HG02943 (cell line): ENCODE measurements around the gene KCNMA1.
"Not testable (repeated sequence)": the region's sequence is repeated elsewhere in the genome, so short reads cannot be mapped to it uniquely, and the experiment has no call there.

Experiments
- ATAC-seq: cut with Tn5 transposase; IDR thresholded peaks from one replicate; pipeline ENCODE4 v1.9.1; 2021; ENCODE audit warnings: mild to moderate bottlenecking, low read depth, moderate library complexity; ENCODE audit not compliant: unreplicated experiment

The KCNMA1 gene

DNA sequence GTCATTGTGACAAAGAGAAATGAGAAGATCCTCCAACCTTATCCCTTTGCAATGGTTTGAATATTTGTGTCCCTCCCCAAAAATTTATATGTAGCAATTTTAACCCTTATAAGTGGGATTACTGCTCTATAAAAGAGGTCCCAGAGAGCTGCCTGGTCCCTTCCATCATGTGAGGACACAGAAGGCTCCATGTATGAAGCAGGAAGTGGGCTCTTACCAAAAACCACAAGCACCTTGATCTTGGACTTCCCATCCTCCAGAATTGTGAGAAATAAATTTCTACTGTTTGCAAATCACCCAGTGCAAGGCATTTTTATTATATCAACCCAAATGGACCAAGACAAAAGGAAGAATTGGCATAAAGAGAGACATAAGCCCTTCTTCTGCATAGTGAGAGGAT is 95.7 kb downstream of the KCNMA1 start:
- no peak for ATAC-seq

DNA sequence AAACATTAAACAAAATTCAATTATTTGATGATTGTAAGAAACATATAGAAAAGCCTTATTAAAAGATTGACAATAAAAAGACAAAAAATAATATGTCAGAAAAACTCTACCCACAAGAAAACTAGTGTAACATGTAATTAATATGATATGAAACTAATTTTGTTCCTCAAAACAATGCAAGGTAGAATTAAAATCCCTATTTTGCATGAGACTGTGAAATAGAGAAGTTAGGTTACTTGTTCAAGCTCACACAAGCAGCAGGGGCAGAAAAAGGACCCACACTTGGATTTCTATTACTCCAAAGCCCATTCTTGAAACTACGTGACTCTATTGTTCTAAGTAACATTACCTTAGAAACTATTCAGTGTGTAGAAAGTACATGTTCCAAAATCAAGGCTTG is 96.4 kb downstream of the KCNMA1 start:
- no peak for ATAC-seq

DNA sequence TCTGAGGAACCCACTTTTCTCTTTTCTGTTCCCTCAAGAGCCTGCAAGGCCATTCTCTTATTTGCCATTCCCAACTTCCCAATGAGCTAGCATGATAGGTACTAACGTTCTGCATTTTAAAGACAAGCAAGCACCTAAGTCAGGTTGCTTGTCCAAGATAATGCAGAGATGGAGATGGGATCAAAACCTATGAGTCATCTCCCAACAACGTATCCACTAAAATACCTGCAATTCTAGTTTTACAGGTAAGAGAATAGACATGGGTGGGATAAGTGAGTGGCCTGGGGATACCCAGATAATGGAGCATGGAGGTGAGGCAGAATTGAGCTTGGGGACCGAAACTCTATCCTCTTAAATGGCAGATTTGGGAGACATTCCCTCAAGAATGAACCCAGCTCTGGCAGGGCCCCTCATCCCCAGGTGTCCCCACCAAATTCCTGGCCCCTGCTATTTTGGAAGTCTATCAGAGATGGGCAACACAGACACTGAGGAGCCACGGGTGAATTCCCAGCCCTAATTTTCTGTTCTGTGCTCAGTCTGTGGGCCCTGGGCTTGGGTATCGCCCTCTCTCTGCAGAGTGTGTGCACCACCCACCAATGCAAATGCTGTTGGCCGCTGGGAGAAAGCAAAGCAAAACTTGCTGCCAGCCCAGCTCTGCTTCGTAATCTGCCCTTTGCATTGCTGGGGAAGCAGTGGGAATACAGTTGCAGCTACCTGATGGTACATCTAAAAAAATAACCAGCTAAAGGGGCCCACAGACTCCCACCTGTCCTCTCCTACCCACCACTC is 98.3 kb downstream of the KCNMA1 start:
- ATAC-seq, result no peak

DNA sequence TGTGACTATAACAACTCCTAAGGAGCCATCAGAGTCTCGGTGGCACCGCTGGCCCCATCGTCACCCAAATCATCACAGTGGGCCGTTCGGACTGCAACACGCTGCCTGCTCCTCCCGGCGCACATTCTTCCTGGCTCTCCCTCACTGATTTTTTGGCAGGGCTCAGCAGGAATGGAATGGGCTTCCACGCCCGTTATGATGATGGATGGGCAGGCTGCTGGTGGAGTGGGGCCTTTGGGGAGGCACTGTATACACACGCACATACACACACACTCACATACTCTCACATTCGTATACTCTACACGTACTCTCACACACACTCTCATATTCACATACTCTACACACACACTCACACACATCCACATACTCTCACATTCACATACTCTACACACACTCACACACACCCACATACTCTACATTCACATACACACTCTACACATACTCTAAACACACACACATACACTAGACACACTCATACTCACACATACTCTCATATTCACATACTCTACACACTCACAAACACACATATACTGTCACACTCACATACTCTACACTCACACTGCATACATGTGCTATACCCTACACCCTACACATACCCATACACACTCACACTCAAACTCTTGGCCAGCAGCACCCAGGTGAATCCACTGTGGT is 99.8 kb downstream of the KCNMA1 start:
- no peak for ATAC-seq

DNA sequence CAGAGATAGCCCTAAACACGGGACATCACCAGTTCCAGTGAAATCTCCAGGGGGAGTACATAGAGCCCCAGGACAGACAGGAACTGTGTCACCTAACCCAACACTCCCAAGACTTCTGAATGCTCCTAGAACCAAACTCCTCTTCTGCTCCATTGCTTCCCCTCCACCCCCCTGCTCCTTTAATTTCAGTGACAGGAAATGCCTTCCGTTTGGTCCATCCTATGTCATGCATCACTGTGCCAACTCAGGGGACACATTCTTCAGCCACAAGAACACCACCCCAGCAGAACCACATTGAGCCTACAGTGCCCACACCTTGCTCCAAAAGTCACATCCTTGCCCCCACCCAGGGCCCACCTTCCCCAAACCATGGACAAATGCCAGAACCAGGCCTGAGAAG is 100.5 kb downstream of the KCNMA1 start:
- no peak for ATAC-seq

DNA sequence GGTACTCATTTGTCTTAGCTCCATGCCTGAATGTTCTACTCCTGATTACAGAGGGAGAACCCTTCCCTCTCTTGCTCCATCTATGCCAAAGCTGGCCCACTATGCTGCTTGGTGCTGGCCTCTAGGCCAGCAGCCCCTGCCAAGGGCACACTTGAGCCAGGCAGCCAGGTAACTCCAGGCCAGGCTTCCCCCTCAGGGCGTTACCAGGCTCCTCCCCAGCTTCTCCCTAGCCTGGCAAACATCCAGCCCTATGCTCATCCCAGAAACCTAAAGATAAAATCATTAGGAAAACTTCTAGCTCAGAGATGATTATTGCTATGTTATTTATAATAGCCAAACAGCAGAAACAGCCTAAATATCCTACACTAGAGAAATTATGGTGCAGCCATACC is 103.7 kb downstream of the KCNMA1 start:
- no peak for ATAC-seq

DNA sequence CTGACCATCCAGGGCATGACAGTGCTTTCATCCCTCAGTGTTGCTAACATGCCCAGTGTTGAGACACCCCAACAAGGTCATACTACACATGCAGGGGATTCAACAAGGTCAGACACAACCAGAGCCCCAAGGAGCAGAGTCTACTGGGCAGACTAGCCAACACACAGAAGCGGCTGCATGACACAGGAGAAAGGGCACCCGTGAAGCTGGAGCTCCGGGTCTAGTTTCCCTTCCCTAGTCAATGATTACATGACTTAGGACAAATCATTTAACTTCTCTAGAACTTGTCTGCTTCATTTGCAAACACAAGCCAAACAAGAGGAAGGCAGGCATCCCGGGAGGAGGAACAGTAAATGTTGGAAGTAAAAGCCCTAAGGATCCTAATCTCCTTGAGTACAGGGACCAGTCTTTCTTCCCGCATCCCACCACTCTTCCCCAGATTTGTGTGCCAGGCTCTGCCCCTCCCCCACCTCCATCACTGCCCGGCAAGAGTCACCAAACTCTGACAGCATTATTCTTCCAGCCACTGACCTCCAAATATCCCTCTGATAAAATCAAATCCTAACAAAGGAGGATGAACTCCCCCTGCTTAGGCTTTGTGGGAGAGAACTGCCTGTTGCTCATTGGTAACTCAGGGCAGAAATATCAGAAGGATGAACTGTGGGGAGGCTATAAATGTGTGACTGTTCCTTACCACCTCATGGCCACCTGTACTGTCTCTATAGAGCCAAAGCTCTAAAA is 104.3 kb downstream of the KCNMA1 start:
- no peak for ATAC-seq

DNA sequence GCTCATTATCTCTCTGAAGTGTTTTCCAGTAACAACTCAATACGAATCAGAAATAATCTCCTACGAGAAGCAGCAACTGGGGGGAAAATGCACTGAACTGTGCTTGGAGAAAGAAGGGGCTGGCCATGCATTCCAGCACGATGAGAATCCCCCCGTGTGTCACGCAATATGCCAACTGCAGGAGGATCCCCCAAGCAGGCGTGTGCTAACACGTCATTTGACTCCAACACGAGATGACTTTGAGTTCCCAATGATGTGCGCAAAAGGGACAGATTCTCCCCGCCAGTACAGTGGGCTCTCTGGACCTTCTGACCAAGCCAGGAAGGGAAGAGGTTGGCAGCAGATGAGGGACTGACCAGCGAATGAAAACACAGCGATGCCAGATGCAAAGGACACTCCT is 105.5 kb downstream of the KCNMA1 start:
- ATAC-seq, result no peak

DNA sequence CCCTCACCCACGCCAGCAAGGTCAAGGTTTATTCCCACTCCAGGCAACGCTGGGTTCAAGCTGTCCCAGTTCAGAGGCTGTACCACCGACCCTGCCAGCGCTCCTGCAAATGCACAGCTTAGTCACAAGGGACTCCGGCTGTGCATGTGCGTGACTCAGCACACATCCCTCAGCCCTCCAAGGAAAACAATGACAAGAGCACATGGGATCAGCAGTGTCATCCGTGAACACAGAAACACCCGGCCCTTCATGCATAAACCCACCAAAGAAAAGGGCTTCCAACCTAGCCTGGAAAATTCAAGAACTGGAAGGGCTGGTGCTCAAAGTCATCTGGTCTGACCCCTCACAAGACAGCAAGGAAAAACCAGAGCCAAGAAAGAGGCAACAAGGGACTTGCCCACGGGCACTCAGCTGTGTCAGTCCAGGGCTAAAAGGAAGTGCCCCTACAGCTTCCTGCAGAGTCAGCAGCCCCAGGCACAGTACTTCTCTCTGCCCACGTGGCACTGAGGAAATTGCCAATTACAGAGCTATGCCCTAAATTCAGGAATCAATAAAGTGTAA is 106.1 kb downstream of the KCNMA1 start:
- no peak for ATAC-seq

DNA sequence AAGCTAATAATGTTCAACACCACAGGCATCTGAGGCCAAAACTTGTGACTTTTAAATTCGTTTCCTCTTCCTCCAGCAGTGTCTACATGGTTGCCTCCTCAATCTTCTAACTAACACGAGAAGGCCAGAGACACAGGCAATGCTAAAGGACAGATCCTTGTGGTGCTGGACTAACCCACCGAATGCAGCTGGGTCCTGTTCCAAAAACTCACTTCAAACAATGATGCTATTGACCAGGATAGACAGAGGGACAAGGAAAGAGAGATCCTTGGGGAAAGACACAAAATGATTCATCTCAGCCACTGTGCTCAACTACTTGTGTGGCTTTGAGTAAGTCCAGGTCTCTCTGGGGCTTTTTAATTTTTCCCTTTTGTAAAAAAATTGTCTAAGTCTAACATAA is 107.6 kb downstream of the KCNMA1 start:
- ATAC-seq, result no peak

DNA sequence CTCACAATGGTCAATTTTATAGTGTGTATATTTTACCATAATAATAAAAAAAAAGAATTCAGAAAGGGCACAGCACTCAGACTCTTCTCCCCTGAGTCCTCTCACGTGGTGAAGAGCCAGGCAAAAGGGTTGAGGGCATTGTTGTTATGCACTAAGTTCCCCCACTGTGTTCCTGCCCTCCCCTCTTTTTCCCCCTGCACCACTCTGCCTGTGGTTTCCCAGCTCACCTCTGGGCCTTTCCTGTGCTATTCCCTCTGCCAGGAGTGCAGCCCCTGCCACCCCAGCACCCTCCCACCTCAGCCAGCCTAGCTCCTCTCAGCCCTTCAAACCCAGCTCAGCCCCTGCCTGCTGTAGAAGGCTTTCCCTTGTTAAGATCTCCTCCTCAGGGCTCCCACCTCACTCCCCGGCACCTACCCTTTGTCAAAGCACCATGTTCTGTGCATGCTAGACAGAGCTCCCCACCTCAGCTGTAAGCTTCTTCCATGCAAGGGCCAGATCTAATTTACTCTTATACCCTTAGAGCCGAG is 108.5 kb downstream of the KCNMA1 start:
- no peak for ATAC-seq

DNA sequence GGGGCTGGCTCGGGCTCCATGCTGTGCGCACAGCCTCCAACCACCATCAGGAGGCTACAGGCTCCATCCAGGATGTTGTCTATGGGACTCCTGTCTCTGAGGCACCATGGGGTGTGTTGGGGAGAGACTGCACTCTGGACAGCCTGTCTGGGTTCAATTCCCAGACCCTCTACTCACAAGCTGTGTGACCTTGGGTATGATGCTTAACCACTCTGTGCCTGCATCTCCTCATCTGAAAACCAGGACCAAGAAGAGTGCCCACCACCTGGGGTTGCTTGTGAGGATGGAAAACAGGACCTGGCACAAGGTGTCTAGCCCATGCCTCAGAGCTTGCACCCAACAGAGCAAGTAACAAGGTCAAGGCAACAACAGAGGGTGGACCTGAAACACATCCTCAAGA is 109.8 kb downstream of the KCNMA1 start:
- no peak for ATAC-seq

DNA sequence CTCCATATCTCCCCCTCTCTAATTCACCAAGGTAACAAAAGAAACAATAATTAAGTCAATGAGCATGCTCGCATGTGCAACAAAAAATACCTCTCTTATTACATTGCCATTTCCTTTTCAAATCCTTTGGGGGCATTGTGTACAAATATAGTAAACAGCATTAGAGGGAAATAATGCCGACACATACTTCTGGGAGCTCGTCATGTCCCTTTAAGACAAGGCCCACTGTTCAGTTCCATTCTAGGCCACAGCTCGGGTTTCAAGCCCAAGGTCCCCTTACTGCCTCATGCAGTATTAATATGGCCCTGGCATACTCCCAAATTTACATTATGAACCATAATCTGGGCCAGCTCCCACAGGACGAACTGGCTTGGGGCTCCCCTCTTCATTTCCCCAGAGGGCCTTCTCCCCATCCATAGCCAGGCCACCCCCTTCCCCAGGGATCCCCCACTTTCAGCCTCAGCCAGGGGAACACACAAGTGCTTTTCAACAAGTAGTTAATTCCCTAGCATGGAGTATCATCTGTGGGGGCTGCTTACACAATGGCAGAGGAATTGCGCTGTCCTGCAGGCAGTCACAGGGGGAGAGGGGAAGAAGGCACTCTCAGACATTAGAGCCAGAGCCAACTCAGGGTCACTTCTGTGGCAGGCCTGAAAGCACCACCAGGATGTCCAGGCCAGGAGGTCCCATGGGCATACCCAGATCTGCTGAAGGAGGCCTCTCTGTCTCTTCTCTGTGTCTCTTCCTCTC is 110.6 kb downstream of the KCNMA1 start:
- ATAC-seq, result no peak

DNA sequence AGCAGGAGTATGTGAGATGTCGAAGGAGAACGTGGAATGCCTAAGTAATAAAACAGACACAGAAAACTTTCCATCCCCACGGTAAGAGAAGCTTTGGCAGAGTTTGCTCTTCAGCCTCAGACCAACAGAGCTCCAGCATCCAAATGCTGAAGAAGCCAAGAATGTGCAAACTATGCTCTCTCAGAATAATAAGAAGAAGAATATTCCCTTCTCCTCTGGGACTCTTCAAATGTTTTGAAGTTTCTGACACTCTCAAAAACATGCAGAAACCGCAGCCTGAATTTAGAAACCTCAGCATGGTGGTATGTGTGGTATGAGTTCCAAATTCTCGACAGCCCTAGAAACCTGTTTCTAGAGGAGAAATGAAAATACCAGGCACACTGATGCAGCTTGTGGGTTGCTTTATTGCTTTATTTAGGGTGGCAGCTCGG is 113.3 kb downstream of the KCNMA1 start:
- ATAC-seq, result no peak

DNA sequence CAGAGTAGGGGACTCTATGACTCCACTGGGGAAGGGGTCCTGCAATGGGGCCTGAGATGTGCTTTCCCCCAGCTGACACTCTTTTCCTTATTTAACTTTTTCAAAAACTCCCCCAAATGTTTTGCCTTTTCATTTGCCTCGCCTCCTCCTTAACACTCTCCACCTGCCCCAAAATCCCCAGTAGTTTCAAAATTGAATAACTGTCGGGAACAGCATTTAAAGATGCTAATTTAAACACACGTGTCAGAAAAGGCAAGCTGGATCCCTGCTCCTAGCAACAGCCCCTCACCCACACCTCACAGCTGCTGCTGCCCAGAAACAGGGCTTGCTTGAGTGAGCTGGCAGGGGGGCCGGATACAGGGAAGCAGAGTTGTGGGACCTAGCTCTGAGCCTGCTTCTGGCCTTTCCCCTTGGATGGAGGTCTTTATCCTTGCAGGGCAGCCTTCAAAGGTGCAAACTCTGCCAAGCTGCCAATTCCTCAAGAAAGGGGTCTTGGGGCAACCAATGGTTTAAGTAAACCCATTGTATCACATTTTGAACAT is 115.3 kb downstream of the KCNMA1 start:
- no peak for ATAC-seq

DNA sequence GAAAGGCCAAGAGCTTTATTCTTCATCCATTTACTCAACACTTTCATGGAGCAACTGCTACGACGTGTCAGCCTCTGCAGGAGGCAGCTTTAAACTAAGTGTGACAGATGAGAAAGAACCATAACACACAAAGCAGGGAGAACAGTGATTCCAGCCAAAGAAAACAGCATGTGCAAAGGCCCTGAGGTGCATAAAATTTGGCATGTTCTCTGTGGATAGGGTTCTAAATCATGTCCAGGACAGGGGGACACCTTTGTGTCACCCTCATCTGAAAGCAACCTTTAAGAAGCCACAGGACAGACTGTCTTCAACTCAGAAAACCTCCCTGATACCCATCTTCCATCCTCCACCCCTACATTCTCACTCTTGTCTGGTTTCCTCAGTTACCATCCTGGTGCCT is 116.6 kb downstream of the KCNMA1 start:
- ATAC-seq, result no peak

DNA sequence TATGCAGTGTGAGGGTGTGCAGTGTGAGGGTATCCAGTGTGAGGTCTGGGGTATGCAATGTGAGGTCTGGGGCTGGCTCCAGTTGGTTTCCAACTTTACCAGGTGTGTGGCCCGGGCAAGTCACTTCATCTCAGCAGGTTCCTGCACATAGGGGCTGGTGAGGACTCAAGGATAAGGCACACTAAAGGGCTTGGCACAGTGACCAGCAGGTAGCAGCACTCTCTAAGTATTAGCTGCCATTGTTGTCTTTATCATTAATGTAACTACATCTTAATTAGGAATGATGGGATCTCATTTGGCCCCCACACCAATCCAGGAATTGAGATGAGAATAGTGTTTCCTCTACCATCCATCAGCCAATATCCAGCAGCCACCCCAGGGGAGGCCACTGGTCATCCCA is 117.3 kb downstream of the KCNMA1 start:
- no peak for ATAC-seq

DNA sequence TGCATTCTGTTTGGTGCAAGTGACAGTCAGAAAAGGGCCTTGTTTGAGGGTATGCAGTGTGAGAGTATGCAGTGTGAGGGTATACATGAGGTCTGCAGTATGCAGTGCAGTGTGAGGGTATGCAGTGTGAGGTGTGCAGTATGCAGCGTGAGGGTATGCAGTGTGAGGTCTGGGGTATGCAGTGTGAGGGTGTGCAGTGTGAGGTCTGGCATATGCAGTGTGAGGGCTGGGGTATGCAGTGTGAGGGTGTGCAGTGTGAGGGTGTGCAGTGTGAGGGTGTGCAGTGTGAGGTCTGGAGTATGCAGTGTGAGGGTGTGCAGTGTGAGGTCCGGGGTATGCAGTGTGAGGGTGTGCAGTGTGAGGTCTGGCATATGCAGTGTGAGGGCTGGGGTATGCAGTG is 117.8 kb downstream of the KCNMA1 start:
- not testable (repeated sequence) for ATAC-seq

DNA sequence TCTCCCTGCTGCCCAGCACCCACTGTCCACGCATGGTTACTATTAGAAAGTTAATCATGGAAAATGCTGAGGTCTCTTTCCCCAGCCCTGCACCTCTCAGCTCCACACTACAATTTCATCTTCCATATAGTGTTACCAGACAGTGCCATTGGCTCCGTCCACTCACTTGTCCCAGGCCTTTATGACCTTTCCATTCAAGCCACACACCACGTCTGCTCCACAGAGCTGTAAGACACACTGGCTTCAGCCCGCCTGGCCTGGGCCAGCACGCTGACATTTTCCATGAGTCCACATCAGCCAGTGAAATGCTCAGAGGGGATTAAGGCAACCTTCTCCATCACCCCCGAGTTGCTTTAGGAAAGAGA is 118.7 kb downstream of the KCNMA1 start:
- ATAC-seq, result no peak

DNA sequence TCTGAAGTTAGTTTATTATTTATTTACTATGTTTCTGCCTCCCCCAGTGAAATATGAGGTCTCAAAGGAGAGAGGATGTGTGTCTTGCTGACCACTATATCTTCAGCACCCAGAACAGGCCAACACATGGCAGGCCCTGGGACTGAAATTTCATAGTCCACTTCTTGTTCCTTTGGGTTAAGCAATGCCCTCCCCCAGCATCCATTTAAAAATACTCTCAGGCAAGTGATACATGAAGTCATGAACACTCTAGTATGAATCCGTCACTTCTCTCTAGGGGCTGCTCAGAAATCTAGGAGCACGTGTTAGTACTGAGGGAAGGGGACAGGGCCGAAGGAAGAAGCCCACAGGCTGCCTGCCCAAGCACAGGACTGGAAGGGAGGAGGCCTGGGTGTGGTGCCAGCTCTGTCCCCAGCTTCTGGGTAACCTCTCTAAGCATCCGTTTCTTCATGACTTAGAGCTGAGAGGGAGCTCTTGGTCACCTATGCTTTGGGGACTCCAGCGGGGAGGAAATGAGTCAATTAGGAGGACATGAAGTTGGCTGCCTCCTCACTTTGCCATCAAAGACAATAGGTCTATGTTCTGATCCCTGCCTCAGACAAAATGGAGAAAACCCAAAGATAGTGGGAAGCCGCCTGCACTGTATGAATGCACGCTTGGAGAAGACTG is 119.2 kb downstream of the KCNMA1 start:
- no peak for ATAC-seq
